VCaP (cell line): Measurements from ENCODE around the gene OTOP2.

Source experiments
- H3K27ac ChIP-seq: fragments of 450-650 bp; 2 replicates; pipeline ENCODE4 v1.5.1; 2017
- CTCF ChIP-seq: fragments of 450-650 bp; conservative IDR thresholded peaks from 2 replicates; pipeline ENCODE4 v1.5.1; 2017; ENCODE audit warnings: mild to moderate bottlenecking, moderate library complexity

OTOP2 gene

GRCh38 chr17:74981979-74982662 is 58.0 kb downstream of the OTOP2 start:
- TF ChIP-seq CTCF = 0 out of 2 replicates have a peak, but pooled peaks have one; percentile 10
- H3K27ac ChIP-seq = peak overlapping the region; percentile 92

- H3K27ac ChIP-seq = peak overlapping the region; percentile 92
Observed at GRCh38 chr17:74982663-74983313, 58.7 kb downstream of the OTOP2 start.
